GM12878 (cell line): ENCODE measurements around the gene PIGQ.

Experiments
- EP300 ChIP-seq, 2 experiments: fragments of 150-350 bp in 1 of 2; IDR thresholded peaks; 2 replicates each; pipeline ENCODE4 v1.6.1; 2011 to 2012; ENCODE audit warnings: low read depth in 2 of 2, low read length in 2 of 2, borderline replicate concordance in 1 of 2, improper control_type of control experiment in 1 of 2, inconsistent platforms in 1 of 2; ENCODE audit not compliant: control insufficient read depth in 1 of 2
- HDAC2 ChIP-seq: fragments of 200-600 bp; sonication (generic); IDR thresholded peaks from 2 replicates; pipeline ENCODE4 v1.6.1; 2017
- NFYB ChIP-seq: IDR thresholded peaks from 2 replicates; pipeline ENCODE4 v1.6.1; 2011; ENCODE audit warnings: low read depth, mild to moderate bottlenecking, low read length, improper control_type of control experiment, moderate library complexity; ENCODE audit not compliant: insufficient read depth
- POLR2A ChIP-seq: IDR thresholded peaks from 2 replicates; pipeline ENCODE4 v1.6.1; 2011; ENCODE audit warnings: low read depth, mild to moderate bottlenecking, low read length
- RCOR1 ChIP-seq: conservative IDR thresholded peaks from 2 replicates; pipeline ENCODE4 v1.6.1; 2012; ENCODE audit warnings: low read depth, low read length, improper control_type of control experiment
- TCF12 ChIP-seq: IDR thresholded peaks from 2 replicates; pipeline ENCODE4 v1.6.1; 2011; ENCODE audit warnings: low read depth, mild to moderate bottlenecking, low read length
- ZNF384 ChIP-seq: IDR thresholded peaks from 2 replicates; pipeline ENCODE4 v1.6.1; 2012; ENCODE audit warnings: low read depth, mild to moderate bottlenecking, low read length, improper control_type of control experiment, borderline replicate concordance
- TF ChIP-seq, protein P1 (sequence below): IDR thresholded peaks from 2 replicates; pipeline ENCODE4 v1.6.1; 2012; ENCODE audit warnings: mild to moderate bottlenecking, low read depth, low read length
- TF ChIP-seq, protein P2 (sequence below): fragments of 450-650 bp; IDR thresholded peaks from 2 replicates; pipeline ENCODE4 v1.6.1; 2014; ENCODE audit warnings: mild to moderate bottlenecking
- TF ChIP-seq, protein P3 (sequence below), 3 experiments: IDR thresholded peaks in 2 of 3; conservative IDR thresholded peaks in 1 of 3; 2 replicates each; pipeline ENCODE4 v1.5.1; 2011; ENCODE audit warnings: low read depth in 3 of 3, low read length in 3 of 3, mild to moderate bottlenecking in 3 of 3, control low read depth in 2 of 3, moderate library complexity in 2 of 3, inconsistent platforms in 1 of 3, mixed read lengths in 1 of 3; ENCODE audit not compliant: control insufficient read depth in 2 of 3, insufficient read depth in 1 of 3; ENCODE audit errors: extremely low read depth in 1 of 3

DNA sequence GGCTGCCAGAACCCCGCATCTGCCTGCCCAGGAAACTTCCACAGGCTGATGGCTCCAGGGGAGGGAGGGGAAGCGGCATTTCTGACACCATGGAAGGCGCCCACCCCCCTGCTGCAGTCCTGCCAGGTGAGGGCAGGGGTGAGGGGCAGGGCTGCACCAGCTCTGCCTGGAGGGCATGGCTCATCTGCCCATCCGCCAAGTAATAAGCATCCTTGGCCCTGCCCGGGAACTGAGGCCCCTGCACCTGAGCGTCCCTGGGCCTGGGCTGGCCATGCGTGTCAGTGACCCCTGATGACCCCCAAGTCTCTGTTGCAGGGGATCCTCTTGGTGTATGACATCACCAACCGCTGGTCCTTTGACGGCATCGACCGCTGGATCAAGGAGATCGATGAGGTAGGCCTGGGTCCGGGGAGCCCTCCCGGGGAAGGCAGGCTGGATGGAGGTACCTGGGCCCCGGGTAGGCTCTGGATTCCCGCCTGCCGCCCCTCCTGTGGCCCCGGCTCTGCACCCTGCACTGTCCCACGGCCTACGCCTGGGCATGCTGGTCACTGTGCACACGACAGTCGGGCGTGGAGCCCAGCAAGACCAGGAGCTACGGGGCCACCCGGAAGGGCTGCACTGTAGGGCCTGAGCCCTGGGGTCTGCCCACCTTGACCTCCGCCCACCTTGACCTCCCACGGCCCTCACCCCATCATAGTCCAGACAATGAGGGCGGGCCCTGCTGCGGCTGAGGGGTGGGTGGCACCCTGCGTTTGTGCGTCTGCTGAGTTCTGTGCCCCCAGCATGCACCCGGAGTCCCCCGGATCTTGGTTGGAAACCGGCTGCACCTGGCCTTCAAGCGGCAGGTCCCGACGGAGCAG lies 55.6 kb downstream of the PIGQ start:
- TF ChIP-seq, protein P1, sequence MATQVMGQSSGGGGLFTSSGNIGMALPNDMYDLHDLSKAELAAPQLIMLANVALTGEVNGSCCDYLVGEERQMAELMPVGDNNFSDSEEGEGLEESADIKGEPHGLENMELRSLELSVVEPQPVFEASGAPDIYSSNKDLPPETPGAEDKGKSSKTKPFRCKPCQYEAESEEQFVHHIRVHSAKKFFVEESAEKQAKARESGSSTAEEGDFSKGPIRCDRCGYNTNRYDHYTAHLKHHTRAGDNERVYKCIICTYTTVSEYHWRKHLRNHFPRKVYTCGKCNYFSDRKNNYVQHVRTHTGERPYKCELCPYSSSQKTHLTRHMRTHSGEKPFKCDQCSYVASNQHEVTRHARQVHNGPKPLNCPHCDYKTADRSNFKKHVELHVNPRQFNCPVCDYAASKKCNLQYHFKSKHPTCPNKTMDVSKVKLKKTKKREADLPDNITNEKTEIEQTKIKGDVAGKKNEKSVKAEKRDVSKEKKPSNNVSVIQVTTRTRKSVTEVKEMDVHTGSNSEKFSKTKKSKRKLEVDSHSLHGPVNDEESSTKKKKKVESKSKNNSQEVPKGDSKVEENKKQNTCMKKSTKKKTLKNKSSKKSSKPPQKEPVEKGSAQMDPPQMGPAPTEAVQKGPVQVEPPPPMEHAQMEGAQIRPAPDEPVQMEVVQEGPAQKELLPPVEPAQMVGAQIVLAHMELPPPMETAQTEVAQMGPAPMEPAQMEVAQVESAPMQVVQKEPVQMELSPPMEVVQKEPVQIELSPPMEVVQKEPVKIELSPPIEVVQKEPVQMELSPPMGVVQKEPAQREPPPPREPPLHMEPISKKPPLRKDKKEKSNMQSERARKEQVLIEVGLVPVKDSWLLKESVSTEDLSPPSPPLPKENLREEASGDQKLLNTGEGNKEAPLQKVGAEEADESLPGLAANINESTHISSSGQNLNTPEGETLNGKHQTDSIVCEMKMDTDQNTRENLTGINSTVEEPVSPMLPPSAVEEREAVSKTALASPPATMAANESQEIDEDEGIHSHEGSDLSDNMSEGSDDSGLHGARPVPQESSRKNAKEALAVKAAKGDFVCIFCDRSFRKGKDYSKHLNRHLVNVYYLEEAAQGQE, result no peak
- TF ChIP-seq ZNF384 (no peak), EP300 (IDR thresholded peaks at IDR 0.05; ENCODE audit: borderline replicate concordance in 1 of 2, control insufficient read depth in 1 of 2, low read depth in 2 of 2, low read length in 2 of 2) (no peak), POLR2A (no peak), HDAC2 (no peak), NFYB (no peak), RCOR1 (no peak), TCF12 (no peak)
- TF ChIP-seq, protein P2, sequence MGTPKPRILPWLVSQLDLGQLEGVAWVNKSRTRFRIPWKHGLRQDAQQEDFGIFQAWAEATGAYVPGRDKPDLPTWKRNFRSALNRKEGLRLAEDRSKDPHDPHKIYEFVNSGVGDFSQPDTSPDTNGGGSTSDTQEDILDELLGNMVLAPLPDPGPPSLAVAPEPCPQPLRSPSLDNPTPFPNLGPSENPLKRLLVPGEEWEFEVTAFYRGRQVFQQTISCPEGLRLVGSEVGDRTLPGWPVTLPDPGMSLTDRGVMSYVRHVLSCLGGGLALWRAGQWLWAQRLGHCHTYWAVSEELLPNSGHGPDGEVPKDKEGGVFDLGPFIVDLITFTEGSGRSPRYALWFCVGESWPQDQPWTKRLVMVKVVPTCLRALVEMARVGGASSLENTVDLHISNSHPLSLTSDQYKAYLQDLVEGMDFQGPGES, result no peak
- TF ChIP-seq, protein P3, sequence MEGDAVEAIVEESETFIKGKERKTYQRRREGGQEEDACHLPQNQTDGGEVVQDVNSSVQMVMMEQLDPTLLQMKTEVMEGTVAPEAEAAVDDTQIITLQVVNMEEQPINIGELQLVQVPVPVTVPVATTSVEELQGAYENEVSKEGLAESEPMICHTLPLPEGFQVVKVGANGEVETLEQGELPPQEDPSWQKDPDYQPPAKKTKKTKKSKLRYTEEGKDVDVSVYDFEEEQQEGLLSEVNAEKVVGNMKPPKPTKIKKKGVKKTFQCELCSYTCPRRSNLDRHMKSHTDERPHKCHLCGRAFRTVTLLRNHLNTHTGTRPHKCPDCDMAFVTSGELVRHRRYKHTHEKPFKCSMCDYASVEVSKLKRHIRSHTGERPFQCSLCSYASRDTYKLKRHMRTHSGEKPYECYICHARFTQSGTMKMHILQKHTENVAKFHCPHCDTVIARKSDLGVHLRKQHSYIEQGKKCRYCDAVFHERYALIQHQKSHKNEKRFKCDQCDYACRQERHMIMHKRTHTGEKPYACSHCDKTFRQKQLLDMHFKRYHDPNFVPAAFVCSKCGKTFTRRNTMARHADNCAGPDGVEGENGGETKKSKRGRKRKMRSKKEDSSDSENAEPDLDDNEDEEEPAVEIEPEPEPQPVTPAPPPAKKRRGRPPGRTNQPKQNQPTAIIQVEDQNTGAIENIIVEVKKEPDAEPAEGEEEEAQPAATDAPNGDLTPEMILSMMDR (IDR thresholded peaks at IDR 0.05 in 2 of 3, conservative IDR thresholded peaks at IDR 0.05 in 1 of 3; ENCODE audit: control insufficient read depth in 2 of 3, extremely low read depth in 1 of 3, insufficient read depth in 1 of 3, low read depth in 3 of 3, low read length in 3 of 3), result no peak
